ENCODE data around the gene DTYMK.

DNA sequence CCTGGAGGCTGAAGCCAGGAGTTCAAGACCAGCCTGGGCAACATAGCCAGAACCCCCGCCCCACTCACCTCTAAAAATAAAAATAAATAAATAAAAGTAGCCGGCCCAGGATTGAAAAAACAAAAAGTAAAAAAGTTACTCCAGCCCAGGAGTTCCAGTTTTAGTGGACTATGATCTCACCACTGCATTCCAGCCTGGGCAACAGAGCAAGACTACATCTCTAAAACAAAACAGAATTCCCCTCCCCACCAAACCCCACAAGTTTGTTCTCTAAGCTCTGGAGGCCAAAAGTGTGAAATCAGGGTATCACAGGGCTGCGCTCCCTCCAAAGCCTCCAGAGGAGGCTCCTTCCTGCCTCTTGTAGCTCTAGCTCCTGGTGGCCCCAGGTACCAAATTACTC lies 49.5 kb upstream of the DTYMK start:
- TF ChIP-seq, protein P1, sequence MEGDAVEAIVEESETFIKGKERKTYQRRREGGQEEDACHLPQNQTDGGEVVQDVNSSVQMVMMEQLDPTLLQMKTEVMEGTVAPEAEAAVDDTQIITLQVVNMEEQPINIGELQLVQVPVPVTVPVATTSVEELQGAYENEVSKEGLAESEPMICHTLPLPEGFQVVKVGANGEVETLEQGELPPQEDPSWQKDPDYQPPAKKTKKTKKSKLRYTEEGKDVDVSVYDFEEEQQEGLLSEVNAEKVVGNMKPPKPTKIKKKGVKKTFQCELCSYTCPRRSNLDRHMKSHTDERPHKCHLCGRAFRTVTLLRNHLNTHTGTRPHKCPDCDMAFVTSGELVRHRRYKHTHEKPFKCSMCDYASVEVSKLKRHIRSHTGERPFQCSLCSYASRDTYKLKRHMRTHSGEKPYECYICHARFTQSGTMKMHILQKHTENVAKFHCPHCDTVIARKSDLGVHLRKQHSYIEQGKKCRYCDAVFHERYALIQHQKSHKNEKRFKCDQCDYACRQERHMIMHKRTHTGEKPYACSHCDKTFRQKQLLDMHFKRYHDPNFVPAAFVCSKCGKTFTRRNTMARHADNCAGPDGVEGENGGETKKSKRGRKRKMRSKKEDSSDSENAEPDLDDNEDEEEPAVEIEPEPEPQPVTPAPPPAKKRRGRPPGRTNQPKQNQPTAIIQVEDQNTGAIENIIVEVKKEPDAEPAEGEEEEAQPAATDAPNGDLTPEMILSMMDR (IDR thresholded peaks at IDR 0.05): no peak
- TF ChIP-seq POLR2A (IDR thresholded peaks at IDR 0.05): no peak

All from gastroesophageal sphincter (tissue), 3 donors.